Measurements from ENCODE around the gene TFB1M. TPM values are rescaled to one million over a fixed set of nuclear protein-coding genes. Genes with fewer than 3 reads are reported as not detected.
"Not testable (repeated sequence)": the region's sequence is repeated elsewhere in the genome, so short reads cannot be mapped to it uniquely, and the experiment has no call there.

TFB1M gene
- 10.2 and 12.1 TPM in 2 replicates for total RNA-seq

DNA sequence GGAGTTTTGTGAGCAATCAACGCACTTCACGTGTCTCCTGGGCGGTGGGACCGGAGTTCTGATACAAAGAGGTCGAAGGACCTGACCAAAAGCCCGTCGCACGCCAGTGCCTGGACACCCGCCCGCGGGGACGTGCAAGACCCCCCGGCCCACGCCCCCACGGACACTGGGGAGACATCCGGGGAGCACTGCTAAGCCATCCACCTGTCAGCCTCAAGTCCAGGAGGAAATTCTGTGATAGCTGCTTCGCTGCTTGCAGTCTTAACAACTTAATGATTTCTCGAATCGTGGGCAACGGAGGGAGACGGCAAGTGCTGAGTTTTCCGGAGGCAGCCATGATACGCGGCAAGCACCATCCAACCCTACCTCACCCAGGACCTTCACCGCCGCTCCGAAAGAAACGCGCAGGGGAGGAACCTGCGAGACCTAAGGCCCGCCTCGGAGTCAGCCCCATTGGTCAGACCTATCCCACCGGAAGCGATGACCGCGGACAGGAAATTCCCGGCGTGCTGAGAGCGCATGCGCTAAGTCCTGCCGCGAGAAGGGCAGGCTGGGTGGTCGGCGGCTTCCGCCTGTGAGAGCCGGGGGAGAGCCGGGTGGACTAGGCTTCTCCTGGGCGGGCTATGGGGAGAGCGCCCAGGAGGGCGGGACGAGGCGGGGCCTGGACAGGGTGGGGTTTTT is at the start of gene TFB1M:
Gene TFB1M (minus strand): TSS at position 393 of the 681 bp plus-strand sequence. CDS start 56 bp downstream, at position 337.
- peak; percentile 98 to 99 for DNase-seq (ENCODE audit: low read depth in 2 of 2)

GRCh38 chr6:155364021-155364420 is 49.7 kb upstream of the TFB1M start:
- not testable (repeated sequence) for DNase-seq (ENCODE audit: low read depth in 2 of 2)

GRCh38 chr6:155362968-155363632 is 48.8 kb upstream of the TFB1M start:
- not testable (repeated sequence) for DNase-seq (ENCODE audit: low read depth in 2 of 2)

DNA sequence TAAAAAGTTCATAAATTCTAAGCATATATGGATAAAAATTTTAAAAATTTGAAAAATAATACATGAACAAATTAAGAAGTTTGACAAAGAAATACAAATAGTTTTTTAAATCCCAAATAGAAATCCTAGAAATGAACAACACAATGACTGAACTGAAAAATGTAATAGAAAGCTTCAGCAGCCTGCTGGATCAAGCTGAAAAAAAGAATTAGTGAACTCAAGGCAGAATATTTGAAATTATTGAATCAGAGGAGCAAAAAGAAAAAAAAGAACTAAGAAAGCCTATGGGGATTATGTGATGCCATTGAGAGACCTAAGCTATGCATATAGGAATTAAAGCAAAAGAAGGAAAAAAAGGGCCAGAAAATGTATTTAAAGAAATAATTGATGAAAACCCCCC is 39.9 kb upstream of the TFB1M start:
- no peak for DNase-seq (ENCODE audit: low read depth in 2 of 2)

- no peak for DNase-seq (ENCODE audit: low read depth in 2 of 2)
These were observed 38.5 kb upstream of the TFB1M start for GRCh38 chr6:155352811-155353210.

DNA sequence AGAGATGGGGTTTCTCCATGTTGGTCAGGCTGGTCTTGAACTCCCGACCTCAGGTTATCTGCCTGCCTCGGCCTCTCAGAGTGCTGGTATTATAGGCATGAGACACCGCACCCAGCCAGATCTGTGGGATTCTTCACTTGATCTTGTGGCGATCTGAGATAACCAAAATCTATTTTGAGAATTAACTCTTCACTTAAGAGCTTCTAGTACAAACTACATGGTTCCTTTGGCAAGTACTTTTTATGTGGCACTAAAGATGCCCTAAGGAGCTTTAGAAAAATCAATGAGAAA is 37.8 kb upstream of the TFB1M start:
- no peak for DNase-seq (ENCODE audit: low read depth in 2 of 2)

- DNase-seq (ENCODE audit: low read depth in 2 of 2), result no peak
These were observed 37.2 kb upstream of the TFB1M start for GRCh38 chr6:155351273-155352129.

GRCh38 chr6:155349956-155350355 is 35.7 kb upstream of the TFB1M start:
- DNase-seq (ENCODE audit: low read depth in 2 of 2), result no peak

DNA sequence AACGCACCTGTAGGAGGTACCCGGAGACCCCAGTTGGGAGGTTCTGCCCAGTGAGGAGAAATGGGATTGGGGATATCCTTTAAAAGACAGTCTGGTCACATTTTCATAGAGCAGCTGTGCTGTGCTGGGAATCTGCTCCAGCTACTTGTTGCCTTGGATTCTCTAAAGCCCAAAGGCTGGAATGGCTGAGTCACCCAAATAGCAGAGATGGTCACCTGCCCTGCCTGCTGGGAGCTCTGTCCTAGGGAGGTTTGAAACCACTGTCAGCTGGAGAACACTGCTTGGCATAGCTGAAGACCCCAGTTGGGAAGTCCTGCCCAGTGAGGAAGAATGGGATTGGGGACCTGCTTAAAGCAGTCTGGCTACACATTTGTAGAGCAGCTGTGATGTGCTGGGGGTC is 34.8 kb upstream of the TFB1M start:
- no peak for DNase-seq (ENCODE audit: low read depth in 2 of 2)

DNA sequence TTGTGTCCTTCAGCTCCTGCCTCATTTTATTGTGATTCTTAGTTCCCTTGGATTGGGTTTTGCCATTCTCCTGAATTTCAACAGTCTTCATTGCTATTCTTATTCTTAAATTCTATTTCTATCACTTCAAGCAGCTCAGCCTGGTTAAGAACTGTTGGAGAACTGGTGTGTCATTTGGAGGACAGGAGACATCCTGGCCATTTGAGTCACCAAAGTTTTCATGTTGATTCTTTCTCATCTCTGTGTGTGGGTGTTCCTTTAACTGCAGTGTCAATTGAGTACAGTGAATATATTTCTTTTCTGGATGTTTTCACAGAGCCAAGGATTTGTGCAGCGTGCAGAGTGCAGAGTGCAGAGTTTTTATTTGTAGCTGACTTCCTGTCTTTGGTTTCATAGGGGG is 33.5 kb upstream of the TFB1M start:
- DNase-seq (ENCODE audit: low read depth in 2 of 2), result no peak

DNA sequence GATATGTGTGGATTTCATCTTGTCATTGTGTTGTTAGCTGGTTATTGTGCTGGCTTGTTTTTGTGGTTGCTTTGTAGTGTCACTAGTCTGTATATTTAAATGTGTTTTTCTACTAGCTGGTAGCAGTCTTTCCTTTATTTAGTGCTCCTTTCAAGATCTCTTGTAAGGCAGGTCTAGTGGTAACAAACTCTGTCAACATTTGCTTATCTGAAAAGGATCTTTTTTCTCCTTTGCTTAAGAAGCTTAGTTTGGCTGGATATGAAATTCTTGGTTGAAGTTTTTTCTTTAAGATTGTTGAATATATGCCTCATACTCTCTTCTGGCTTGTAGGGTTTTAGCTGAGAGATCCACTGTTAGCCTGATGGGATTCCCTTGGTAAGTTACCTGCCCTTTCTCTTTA is 32.7 kb upstream of the TFB1M start:
- no peak for DNase-seq (ENCODE audit: low read depth in 2 of 2)

DNA sequence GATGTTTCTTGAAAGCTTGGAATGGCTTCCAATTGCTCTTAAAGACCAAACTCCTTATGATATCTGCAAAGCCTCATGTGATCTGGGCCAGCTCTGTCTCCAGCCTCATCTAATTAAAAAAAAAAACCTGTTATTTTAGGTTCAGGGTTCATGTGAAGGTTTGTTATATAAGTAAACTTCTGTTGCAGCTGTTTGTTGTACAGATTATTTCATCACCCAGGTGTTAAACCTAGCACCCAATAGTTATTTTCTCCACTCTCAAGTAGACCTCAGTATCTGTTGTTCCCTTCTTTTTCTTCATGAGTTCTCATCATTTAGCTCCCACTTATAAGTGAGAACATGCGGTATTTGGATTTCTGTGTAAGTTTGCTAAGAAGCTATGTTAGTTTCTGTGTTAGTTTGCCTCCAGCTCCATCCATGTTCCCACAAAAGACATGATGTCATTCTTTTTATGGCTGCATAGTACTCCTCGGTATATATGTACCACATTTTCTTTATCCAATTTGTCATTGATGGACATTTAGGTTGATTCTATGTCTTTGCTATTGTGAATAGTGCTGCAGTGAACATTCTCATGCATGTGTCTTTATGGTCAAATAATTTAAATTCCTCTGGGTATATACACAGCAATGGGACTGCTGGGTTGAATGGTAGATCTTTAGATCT is 30.2 kb upstream of the TFB1M start:
- DNase-seq (ENCODE audit: low read depth in 2 of 2), result no peak

GRCh38 chr6:155341130-155341828 is 27.0 kb upstream of the TFB1M start:
- no peak for DNase-seq (ENCODE audit: low read depth in 2 of 2)

GRCh38 chr6:155340464-155341129 is 26.3 kb upstream of the TFB1M start:
- peak in 1 of 2 donors; percentile 8 for DNase-seq (ENCODE audit: low read depth in 2 of 2)

GRCh38 chr6:155339929-155340328 is 25.6 kb upstream of the TFB1M start:
- DNase-seq (ENCODE audit: low read depth in 2 of 2), result not testable (repeated sequence)

DNA sequence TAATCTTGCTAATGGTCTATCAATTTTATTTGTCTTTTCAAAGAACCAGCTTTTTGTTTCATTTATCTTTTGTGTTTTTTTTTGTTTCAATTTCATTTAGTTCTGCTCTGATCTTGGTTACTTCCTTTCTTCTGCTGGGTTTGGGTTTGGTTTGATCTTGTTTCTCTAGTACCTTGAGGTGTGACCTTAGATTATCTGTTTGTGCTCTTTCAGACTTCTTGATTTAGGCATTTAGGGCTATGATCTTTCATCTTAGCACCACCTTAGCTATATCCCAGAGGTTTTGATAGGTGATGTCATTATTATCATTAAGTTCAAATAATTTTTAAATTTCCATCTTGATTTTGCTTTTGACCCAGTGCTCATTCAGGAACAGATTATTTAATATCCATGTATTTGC is 24.0 kb upstream of the TFB1M start:
- not testable (repeated sequence) for DNase-seq (ENCODE audit: low read depth in 2 of 2)

GRCh38 chr6:155335265-155335664 is 21.0 kb upstream of the TFB1M start:
- no peak for DNase-seq (ENCODE audit: low read depth in 2 of 2)

GRCh38 chr6:155334073-155334472 is 19.8 kb upstream of the TFB1M start:
- not testable (repeated sequence) for DNase-seq (ENCODE audit: low read depth in 2 of 2)

- no peak for DNase-seq (ENCODE audit: low read depth in 2 of 2)
These were observed 19.1 kb upstream of the TFB1M start for GRCh38 chr6:155333414-155333813.

- no peak for DNase-seq (ENCODE audit: low read depth in 2 of 2)
These were observed 16.6 kb upstream of the TFB1M start for GRCh38 chr6:155330922-155331321.
